C4-2B (cell line): ENCODE results near the gene OSBPL6.

Source experiments
- H3K27ac ChIP-seq: fragments of 450-650 bp; 2 replicates; pipeline ENCODE4 v1.5.1; 2017
- CTCF ChIP-seq: fragments of 450-650 bp; conservative IDR thresholded peaks from 2 replicates; pipeline ENCODE4 v1.5.1; 2017; ENCODE audit warnings: mild to moderate bottlenecking
- ZFX ChIP-seq: fragments of 450-650 bp; IDR thresholded peaks from 2 replicates; pipeline ENCODE4 v1.6.1; 2017

The OSBPL6 gene

GRCh38 chr2:178374865-178375264 is 180.6 kb downstream of the OSBPL6 start:
- TF ChIP-seq ZFX (no peak), CTCF (no peak)
- H3K27ac ChIP-seq: no peak overlapping the region

- TF ChIP-seq ZFX: no peak
- no peak for TF ChIP-seq CTCF
- H3K27ac ChIP-seq: no peak overlapping the region
Observed at GRCh38 chr2:178377046-178377445, 182.7 kb downstream of the OSBPL6 start.

GRCh38 chr2:178379162-178380004 is 185.1 kb downstream of the OSBPL6 start:
- H3K27ac ChIP-seq: no peak overlapping the region
- TF ChIP-seq CTCF (no peak), ZFX (no peak)

DNA sequence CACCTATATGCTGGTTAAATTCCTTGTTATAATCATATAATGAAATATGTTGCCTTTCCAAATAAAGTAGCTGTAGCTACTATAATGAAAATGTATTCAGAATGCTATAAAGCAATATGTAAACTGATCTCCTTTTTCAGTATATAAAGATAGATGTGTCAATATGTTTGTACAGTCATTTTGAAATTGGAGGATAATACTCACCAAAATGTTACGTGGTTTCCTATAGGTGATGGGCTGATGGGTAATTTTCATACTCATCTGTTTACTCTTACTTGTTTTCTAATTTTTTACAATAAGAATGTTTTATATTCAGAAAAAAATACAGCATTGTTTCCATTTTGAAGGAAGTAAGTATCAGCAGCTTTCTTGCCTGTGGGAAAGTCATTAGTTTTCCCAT is 186.5 kb downstream of the OSBPL6 start:
- no peak for TF ChIP-seq CTCF
- no peak for TF ChIP-seq ZFX

DNA sequence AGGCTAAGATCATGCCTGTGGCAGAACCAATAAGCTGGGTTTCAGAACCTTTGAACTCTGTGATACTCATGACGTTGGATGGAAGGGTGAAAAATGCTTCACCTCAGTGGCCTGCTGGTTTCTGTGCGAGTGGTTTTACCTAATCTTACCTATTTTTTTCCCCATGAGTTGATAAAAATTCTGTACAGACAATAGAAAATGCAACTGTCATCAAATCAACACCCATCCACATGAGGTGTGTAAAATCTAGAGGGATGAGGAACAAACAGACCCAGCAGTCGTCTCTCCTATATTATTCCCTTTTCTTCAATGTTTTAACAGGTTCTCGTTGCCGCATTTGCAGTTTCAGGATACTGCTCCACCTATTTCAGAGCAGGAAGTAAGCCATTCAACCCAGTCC is 189.4 kb downstream of the OSBPL6 start:
- H3K27ac ChIP-seq: no peak overlapping the region
- TF ChIP-seq CTCF (no peak), ZFX (no peak)

More for the DNA sequence above, 186.5 kb downstream of the OSBPL6 start:
- H3K27ac ChIP-seq: no peak overlapping the region

GRCh38 chr2:178385595-178386148 is 191.4 kb downstream of the OSBPL6 start:
- no peak overlapping the region for H3K27ac ChIP-seq

More at GRCh38 chr2:178385595-178386148, 191.4 kb downstream of the OSBPL6 start:
- TF ChIP-seq ZFX (no peak), CTCF (no peak)
